Measurements from ENCODE around the gene DMGDH. TPM values are rescaled to one million over a fixed set of nuclear protein-coding genes. Genes with fewer than 3 reads are reported as not detected.

DMGDH gene
- total RNA-seq, 1 donor from 2014 or later = 3.7 TPM

- DNase-seq (ENCODE audit: low spot score in 2 of 2) (peak; percentile 10 to 38), FAIRE-seq (no peak)
Observed at GRCh38 chr5:79020861-79021561, 48.5 kb downstream of the DMGDH start.

DNA sequence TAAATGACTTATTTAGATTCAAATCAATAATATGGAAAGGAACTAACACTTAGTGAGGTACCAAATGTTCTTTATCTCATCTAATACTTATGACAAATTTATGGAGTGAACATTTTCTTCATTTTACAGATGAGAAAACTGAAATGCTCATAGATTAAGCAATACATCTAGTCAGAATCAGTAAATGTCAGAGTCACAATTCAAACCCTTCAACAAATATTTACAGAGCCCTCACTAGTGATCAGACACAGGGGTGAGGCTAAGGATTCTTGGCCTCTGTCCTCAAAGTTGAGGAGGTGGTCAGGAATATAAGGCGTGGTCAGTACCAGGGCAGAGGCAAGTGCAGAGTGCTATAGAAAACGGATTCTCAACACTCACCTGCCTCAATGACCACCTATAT lies 54.8 kb downstream of the DMGDH start:
- no peak for FAIRE-seq
- DNase-seq (ENCODE audit: low spot score in 2 of 2) = no peak

GRCh38 chr5:79011869-79012268 lies 57.6 kb downstream of the DMGDH start:
- no peak for FAIRE-seq

GRCh38 chr5:79011219-79011836 lies 58.1 kb downstream of the DMGDH start:
- DNase-seq (ENCODE audit: low spot score in 2 of 2) = no peak
- no peak for FAIRE-seq

More at GRCh38 chr5:79011869-79012268, 57.6 kb downstream of the DMGDH start:
- DNase-seq (ENCODE audit: low spot score in 2 of 2) = no peak

DNA sequence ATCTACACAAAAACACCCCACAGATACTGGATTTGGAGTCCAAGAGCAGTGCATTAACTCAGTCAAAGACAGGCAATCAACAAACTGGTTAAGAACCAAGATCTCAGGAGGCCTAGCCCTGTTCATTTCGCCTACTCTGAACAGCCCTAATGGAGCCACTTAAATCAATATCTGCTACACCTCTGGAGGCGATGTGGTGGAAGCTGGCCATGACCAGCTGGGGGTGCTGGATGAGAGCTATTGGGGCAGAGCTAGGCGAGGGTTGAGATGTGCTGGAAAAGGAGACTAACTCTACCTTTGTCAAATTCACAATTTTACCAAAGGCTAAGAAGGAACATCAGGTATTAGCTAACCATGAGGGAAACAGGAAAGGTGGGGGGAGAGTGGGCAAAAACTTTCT lies 61.1 kb downstream of the DMGDH start:
- DNase-seq (ENCODE audit: low spot score in 2 of 2) = no peak
- FAIRE-seq = no peak

GRCh38 chr5:79007872-79008271 lies 61.6 kb downstream of the DMGDH start:
- DNase-seq (ENCODE audit: low spot score in 2 of 2) = no peak
- FAIRE-seq = no peak

DNA sequence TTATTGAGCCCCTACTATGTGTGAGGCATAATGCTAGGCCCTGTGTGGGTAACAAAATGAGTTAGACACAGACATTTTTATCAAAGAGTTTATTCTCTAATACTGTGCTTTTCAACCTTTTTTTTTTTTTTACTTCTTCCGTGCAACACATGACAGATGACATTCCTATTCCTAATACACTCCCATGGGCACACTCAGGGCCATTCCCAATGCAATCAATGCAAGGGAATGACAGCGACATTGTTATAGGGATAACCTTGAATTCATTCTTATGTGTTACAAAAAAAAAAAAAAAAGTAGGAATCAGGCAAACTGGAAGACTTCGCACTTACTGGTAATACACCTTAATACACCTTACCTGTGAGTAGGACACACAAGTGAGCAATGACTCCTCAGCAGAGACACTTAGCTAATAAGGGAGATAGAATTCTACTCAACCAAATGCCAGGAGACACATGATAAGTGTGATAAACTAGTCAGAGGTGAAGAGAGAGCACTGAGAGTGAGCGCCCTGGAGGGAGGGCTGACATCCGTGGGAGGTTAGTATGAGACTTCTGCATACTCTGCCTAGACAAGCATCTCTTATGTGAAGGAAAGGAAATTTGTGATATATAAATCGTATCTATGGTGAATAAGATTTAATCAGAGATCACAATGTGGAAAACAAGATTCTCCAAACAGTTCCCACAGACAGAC lies 63.4 kb downstream of the DMGDH start:
- FAIRE-seq (no peak), DNase-seq (ENCODE audit: low spot score in 2 of 2) (no peak)

GRCh38 chr5:79005151-79005550 lies 64.3 kb downstream of the DMGDH start:
- FAIRE-seq (no peak), DNase-seq (ENCODE audit: low spot score in 2 of 2) (no peak)

- no peak for DNase-seq (ENCODE audit: low spot score in 2 of 2)
- FAIRE-seq = no peak
Observed at GRCh38 chr5:79002374-79002773, 67.1 kb downstream of the DMGDH start.

GRCh38 chr5:79001471-79001870 lies 68.0 kb downstream of the DMGDH start:
- DNase-seq (ENCODE audit: low spot score in 2 of 2) (no peak), FAIRE-seq (no peak)

GRCh38 chr5:78997090-78997489 lies 72.4 kb downstream of the DMGDH start:
- DNase-seq (ENCODE audit: low spot score in 2 of 2) = no peak
- no peak for FAIRE-seq

GRCh38 chr5:78995521-78996007 lies 73.9 kb downstream of the DMGDH start:
- DNase-seq (ENCODE audit: low spot score in 2 of 2) (no peak), FAIRE-seq (no peak)

GRCh38 chr5:78993165-78993564 lies 76.3 kb downstream of the DMGDH start:
- no peak for FAIRE-seq

GRCh38 chr5:78992146-78992545 lies 77.3 kb downstream of the DMGDH start:
- FAIRE-seq = no peak
- no peak for DNase-seq (ENCODE audit: low spot score in 2 of 2)

More at GRCh38 chr5:78993165-78993564, 76.3 kb downstream of the DMGDH start:
- no peak for DNase-seq (ENCODE audit: low spot score in 2 of 2)

DNA sequence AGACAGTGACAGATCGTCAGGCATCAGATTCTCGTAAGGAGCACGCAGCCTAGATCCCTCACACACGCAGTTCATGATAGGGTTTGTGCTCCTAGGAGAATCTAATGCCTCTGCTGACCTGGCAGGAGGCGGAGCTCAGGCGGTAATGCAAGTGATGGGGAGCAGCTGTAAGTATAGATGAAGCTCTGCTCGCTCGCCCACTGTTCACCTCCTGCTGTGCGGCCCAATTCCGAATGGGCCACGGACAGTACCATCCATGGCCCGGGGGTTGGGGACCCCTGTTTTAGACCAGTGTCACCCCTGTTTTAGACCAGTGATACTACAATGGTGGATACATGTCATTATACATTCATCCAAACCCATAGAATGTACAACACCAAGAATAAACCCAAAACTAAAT lies 80.4 kb downstream of the DMGDH start:
- DNase-seq (ENCODE audit: low spot score in 2 of 2) (no peak), FAIRE-seq (no peak)

- no peak for FAIRE-seq
- DNase-seq (ENCODE audit: low spot score in 2 of 2) = peak; percentile 28 to 32
Observed at GRCh38 chr5:78985725-78986223, 83.7 kb downstream of the DMGDH start.

GRCh38 chr5:78985116-78985724 lies 84.3 kb downstream of the DMGDH start, which contains the start of gene ARSB:
TSS of gene ARSB (minus strand) at chr5:78985310. CDS start at chr5:78985248, 62 bp downstream.
- peak in 1 of 2 donors; percentile 44 for DNase-seq (ENCODE audit: low spot score in 2 of 2)
- no peak for FAIRE-seq

- DNase-seq (ENCODE audit: low spot score in 2 of 2) = peak; percentile 86 to 90
- FAIRE-seq = no peak
Observed at GRCh38 chr5:78984439-78985115, 84.9 kb downstream of the DMGDH start.

- DNase-seq (ENCODE audit: low spot score in 2 of 2) (peak in 1 of 2 donors; percentile 25), FAIRE-seq (no peak)
Observed at GRCh38 chr5:78983601-78984438, 85.7 kb downstream of the DMGDH start.
